GM10266 (cell line): Measurements from ENCODE around the gene NHLRC3.
A peak's percentile ranks its signal among the peaks of the same experiment; 100 is the strongest.

ENCODE experiments used
- DNase-seq: peaks from one replicate; pipeline ENCODE4 v3.0.0; 2012; ENCODE audit errors: extremely low spot score
- CTCF ChIP-seq: IDR thresholded peaks from 2 replicates; pipeline ENCODE4 v1.5.1; 2012; ENCODE audit warnings: mild to moderate bottlenecking, low read depth; ENCODE audit not compliant: control insufficient read depth, insufficient read depth; ENCODE audit errors: missing control alignments

The NHLRC3 gene

GRCh38 chr13:39040206-39040605, 1.9 kb downstream of the NHLRC3 start:
- TF ChIP-seq CTCF: no peak
- DNase-seq: no peak

GRCh38 chr13:39044536-39044935, 6.3 kb downstream of the NHLRC3 start:
- TF ChIP-seq CTCF: no peak
- DNase-seq: no peak

GRCh38 chr13:39047560-39047959, 9.3 kb downstream of the NHLRC3 start:
- DNase-seq: no peak
- TF ChIP-seq CTCF: no peak

- TF ChIP-seq CTCF: no peak
- no peak for DNase-seq
Observed at GRCh38 chr13:39048806-39049205, 10.6 kb downstream of the NHLRC3 start.

GRCh38 chr13:39049274-39049673, 11.0 kb downstream of the NHLRC3 start:
- DNase-seq: no peak
- TF ChIP-seq CTCF: no peak

- peak; percentile 44 for TF ChIP-seq CTCF
- DNase-seq: peak; percentile 26
Observed at GRCh38 chr13:39051157-39051556, 12.9 kb downstream of the NHLRC3 start.

- no peak for TF ChIP-seq CTCF
- no peak for DNase-seq
Observed at GRCh38 chr13:39052944-39053343, 14.7 kb downstream of the NHLRC3 start.
